Measurements from ENCODE around the gene SLC27A5. TPM values are rescaled to one million over a fixed set of nuclear protein-coding genes. Genes with fewer than 3 reads are reported as not detected.
"Not testable (repeated sequence)": the region's sequence is repeated elsewhere in the genome, so short reads cannot be mapped to it uniquely, and the experiment has no call there.

The SLC27A5 gene
- polyA plus RNA-seq, 1 of the 3 experiments (the other 2 are of a cell fraction) = 57.3 TPM

DNA sequence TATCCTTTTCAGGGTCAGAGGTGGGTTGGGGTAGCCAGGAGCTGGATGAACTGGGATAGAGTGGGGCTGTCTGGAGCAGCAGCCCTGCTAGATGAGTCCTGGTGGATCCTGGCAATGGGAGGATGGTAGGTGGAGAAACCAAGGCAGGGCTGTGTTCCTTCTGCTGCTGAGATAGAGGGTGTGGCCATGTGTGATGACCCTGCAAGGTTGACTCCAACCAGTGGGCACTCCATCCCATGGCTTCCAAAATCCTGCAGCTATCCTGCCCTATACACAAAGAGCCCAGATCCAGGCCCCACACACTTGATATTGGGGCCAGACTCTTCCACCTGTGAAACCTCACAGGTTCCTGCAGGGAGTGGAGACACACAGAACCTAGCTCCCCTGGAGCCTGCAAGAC, 38.0 kb downstream of the SLC27A5 start:
- Histone ChIP-seq H3K36me3 (replicated peaks in 1 of 2; ENCODE audit: control insufficient read depth in 1 of 2, insufficient read depth in 2 of 2, low read length in 1 of 2) (peaks cover 0 to 35% of the 10 kb centered on the region in 2 experiments), H3K27me3 (ENCODE audit: insufficient read depth) (no peaks in the 10 kb centered on the region), H3K4me2 (no peak overlapping the region), H3K27ac (ENCODE audit: low read depth in 2 of 2, low read length in 1 of 2) (no peak overlapping the region; a peak in 1 of 4 replicates), H2AFZ (ENCODE audit: low read depth) (no peak overlapping the region), H3K4me3 (ENCODE audit: low read depth in 2 of 2, low read length in 1 of 2) (no peak overlapping the region), H3F3A (replicated peaks; ENCODE audit: insufficient read depth) (peaks cover 10% of the 10 kb centered on the region), H4K20me1 (ENCODE audit: insufficient read depth) (0 out of 2 replicates have a peak, but pooled peaks cover 6% of the 10 kb centered on the region), H3K79me2 (ENCODE audit: insufficient read depth) (peaks cover 9% of the 10 kb centered on the region; the same call in 1 of the 2 replicates), H3K9ac (no peak overlapping the region), H3K4me1 (ENCODE audit: control insufficient read depth in 1 of 2, insufficient read depth in 2 of 2, low read depth in 1 of 2, low read length in 1 of 2) (peaks cover 0 to 33% of the 10 kb centered on the region in 2 experiments; a peak in 1 of 4 replicates), H3K9me3 (no peaks in the 10 kb centered on the region), H3K9me2 (no peaks in the 10 kb centered on the region)
- TF ChIP-seq FOSL2 (IDR thresholded peaks at IDR 0.05; ENCODE audit: borderline replicate concordance, low read depth) (no peak), SIN3A (IDR thresholded peaks at IDR 0.05; ENCODE audit: borderline replicate concordance, low read depth, low read length) (peak; percentile 8; the same call in 1 of the 2 replicates)
- CTCF ChIA-PET = no interaction called here
- no peak for DNase-seq
- POLR2A ChIA-PET = no interaction called here

DNA sequence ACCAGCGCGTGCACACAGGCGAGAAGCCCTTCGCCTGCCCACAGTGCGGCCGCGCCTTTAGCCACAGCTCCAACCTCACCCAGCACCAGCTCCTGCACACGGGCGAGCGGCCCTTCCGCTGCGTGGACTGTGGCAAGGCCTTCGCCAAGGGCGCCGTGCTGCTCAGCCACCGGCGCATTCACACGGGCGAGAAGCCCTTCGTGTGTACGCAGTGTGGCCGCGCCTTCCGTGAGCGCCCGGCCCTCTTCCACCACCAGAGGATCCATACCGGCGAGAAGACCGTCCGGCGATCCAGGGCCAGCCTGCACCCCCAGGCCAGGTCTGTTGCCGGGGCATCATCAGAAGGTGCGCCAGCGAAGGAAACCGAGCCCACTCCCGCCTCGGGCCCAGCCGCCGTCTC, 40.1 kb downstream of the SLC27A5 start:
- Histone ChIP-seq H3F3A (replicated peaks; ENCODE audit: insufficient read depth) (peaks cover 10% of the 10 kb centered on the region), H3K9me2 (no peaks in the 10 kb centered on the region), H3K79me2 (ENCODE audit: insufficient read depth) (peaks cover 25% of the 10 kb centered on the region), H3K4me3 (ENCODE audit: low read depth in 2 of 2, low read length in 1 of 2) (no peak overlapping the region), H3K4me2 (no peak overlapping the region), H4K20me1 (ENCODE audit: insufficient read depth) (peaks cover 13% of the 10 kb centered on the region; the same call in 1 of the 2 replicates), H3K36me3 (replicated peaks in 1 of 2; ENCODE audit: control insufficient read depth in 1 of 2, insufficient read depth in 2 of 2, low read length in 1 of 2) (peaks cover 0 to 35% of the 10 kb centered on the region in 2 experiments), H3K27ac (ENCODE audit: low read depth in 2 of 2, low read length in 1 of 2) (no peak overlapping the region), H3K9me3 (no peaks in the 10 kb centered on the region), H2AFZ (ENCODE audit: low read depth) (no peak overlapping the region), H3K9ac (no peak overlapping the region), H3K4me1 (ENCODE audit: control insufficient read depth in 1 of 2, insufficient read depth in 2 of 2, low read depth in 1 of 2, low read length in 1 of 2) (peaks cover 0 to 29% of the 10 kb centered on the region in 2 experiments; a peak in 1 of 4 replicates), H3K27me3 (ENCODE audit: insufficient read depth) (no peaks in the 10 kb centered on the region)
- ChIA-PET CTCF (no interaction called here), POLR2A (no interaction called here)
- TF ChIP-seq FOSL2 (IDR thresholded peaks at IDR 0.05; ENCODE audit: borderline replicate concordance, low read depth) (no peak), RXRA (IDR thresholded peaks at IDR 0.05; ENCODE audit: borderline replicate concordance, low read depth) (no peak), EP300 (IDR thresholded peaks at IDR 0.05; ENCODE audit: borderline replicate concordance in 1 of 2, low read depth in 1 of 2, low read length in 1 of 2) (no peak), FOXJ3 (CRISPR knock-in tag; IDR thresholded peaks at IDR 0.05) (no peak), JUND (IDR thresholded peaks at IDR 0.05) (no peak), TAF1 (IDR thresholded peaks at IDR 0.05; ENCODE audit: borderline replicate concordance, low read depth, low read length) (no peak), GATA2 (CRISPR knock-in tag; IDR thresholded peaks at IDR 0.05) (no peak), ELF1 (IDR thresholded peaks at IDR 0.05) (no peak), NFIC (IDR thresholded peaks at IDR 0.05; ENCODE audit: borderline replicate concordance) (no peak), POLR2AphosphoS5 (IDR thresholded peaks at IDR 0.05; ENCODE audit: low read depth, low read length) (no peak), YY1 (IDR thresholded peaks at IDR 0.05; ENCODE audit: low read depth) (no peak)
- TF ChIP-seq, protein P1, sequence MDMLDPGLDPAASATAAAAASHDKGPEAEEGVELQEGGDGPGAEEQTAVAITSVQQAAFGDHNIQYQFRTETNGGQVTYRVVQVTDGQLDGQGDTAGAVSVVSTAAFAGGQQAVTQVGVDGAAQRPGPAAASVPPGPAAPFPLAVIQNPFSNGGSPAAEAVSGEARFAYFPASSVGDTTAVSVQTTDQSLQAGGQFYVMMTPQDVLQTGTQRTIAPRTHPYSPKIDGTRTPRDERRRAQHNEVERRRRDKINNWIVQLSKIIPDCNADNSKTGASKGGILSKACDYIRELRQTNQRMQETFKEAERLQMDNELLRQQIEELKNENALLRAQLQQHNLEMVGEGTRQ (IDR thresholded peaks at IDR 0.05; ENCODE audit: borderline replicate concordance, low read depth, low read length) = no peak
- TF ChIP-seq, protein P2, sequence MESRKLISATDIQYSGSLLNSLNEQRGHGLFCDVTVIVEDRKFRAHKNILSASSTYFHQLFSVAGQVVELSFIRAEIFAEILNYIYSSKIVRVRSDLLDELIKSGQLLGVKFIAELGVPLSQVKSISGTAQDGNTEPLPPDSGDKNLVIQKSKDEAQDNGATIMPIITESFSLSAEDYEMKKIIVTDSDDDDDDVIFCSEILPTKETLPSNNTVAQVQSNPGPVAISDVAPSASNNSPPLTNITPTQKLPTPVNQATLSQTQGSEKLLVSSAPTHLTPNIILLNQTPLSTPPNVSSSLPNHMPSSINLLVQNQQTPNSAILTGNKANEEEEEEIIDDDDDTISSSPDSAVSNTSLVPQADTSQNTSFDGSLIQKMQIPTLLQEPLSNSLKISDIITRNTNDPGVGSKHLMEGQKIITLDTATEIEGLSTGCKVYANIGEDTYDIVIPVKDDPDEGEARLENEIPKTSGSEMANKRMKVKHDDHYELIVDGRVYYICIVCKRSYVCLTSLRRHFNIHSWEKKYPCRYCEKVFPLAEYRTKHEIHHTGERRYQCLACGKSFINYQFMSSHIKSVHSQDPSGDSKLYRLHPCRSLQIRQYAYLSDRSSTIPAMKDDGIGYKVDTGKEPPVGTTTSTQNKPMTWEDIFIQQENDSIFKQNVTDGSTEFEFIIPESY (IDR thresholded peaks at IDR 0.05; ENCODE audit: borderline replicate concordance, low read depth) = no peak
- TF ChIP-seq, protein P3, sequence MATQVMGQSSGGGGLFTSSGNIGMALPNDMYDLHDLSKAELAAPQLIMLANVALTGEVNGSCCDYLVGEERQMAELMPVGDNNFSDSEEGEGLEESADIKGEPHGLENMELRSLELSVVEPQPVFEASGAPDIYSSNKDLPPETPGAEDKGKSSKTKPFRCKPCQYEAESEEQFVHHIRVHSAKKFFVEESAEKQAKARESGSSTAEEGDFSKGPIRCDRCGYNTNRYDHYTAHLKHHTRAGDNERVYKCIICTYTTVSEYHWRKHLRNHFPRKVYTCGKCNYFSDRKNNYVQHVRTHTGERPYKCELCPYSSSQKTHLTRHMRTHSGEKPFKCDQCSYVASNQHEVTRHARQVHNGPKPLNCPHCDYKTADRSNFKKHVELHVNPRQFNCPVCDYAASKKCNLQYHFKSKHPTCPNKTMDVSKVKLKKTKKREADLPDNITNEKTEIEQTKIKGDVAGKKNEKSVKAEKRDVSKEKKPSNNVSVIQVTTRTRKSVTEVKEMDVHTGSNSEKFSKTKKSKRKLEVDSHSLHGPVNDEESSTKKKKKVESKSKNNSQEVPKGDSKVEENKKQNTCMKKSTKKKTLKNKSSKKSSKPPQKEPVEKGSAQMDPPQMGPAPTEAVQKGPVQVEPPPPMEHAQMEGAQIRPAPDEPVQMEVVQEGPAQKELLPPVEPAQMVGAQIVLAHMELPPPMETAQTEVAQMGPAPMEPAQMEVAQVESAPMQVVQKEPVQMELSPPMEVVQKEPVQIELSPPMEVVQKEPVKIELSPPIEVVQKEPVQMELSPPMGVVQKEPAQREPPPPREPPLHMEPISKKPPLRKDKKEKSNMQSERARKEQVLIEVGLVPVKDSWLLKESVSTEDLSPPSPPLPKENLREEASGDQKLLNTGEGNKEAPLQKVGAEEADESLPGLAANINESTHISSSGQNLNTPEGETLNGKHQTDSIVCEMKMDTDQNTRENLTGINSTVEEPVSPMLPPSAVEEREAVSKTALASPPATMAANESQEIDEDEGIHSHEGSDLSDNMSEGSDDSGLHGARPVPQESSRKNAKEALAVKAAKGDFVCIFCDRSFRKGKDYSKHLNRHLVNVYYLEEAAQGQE (IDR thresholded peaks at IDR 0.05; ENCODE audit: low read depth, low read length) = no peak
- DNase-seq = peak; percentile 11
- 97% methylated on average over 32 of the region's 39 CpGs for WGBS (ENCODE audit: low lambda C conversion rate)

DNA sequence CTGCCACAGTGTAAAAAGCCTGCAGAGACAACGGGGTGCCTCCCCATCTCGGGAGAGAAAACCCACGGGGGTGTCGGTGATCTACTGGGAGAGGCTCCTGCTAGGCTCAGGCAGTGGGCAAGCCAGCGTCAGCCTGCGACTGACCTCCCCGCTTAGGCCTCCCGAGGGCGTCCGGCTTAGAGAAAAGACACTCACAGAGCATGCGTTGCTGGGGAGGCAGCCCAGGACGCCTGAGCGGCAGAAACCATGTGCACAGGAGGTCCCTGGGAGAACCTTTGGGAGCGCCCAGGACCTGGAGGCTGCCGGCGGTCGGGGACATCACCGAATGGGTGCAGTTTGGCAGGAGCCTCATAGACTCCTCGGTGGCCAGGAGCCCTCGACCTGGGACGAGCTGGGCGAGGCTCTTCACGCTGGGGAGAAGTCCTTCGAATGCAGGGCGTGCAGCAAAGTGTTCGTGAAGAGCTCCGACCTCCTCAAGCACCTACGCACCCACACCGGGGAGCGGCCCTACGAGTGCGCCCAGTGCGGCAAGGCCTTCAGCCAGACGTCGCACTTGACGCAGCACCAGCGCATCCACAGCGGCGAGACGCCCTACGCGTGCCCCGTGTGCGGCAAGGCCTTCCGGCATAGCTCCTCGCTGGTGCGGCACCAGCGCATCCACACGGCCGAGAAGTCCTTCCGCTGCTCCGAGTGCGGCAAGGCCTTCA, 40.8 kb downstream of the SLC27A5 start:
- POLR2A ChIA-PET, CTCF ChIA-PET: not testable (repeated sequence)

More for the DNA sequence above, 40.8 kb downstream of the SLC27A5 start:
- H3K9ac ChIP-seq; H3K27me3 ChIP-seq (ENCODE audit: insufficient read depth); H3K9me2 ChIP-seq; H3K4me2 ChIP-seq; H3K4me3 ChIP-seq (ENCODE audit: low read depth in 2 of 2, low read length in 1 of 2); H3K9me3 ChIP-seq; H2AFZ ChIP-seq (ENCODE audit: low read depth); H3K27ac ChIP-seq (ENCODE audit: low read depth in 2 of 2, low read length in 1 of 2): not testable (repeated sequence)
- H3K36me3 ChIP-seq (replicated peaks in 1 of 2; ENCODE audit: control insufficient read depth in 1 of 2, insufficient read depth in 2 of 2, low read length in 1 of 2) = peaks cover 0 to 35% of the 10 kb centered on the region in 2 experiments
- H3K4me1 ChIP-seq (ENCODE audit: control insufficient read depth in 1 of 2, insufficient read depth in 2 of 2, low read depth in 1 of 2, low read length in 1 of 2) = peaks cover 0 to 24% of the 10 kb centered on the region in 2 experiments; a peak in 1 of 4 replicates
- H3K79me2 ChIP-seq (ENCODE audit: insufficient read depth) = peaks cover 25% of the 10 kb centered on the region
- peaks cover 10% of the 10 kb centered on the region for H3F3A ChIP-seq (replicated peaks; ENCODE audit: insufficient read depth)
- peaks cover 13% of the 10 kb centered on the region; the same call in 1 of the 2 replicates for H4K20me1 ChIP-seq (ENCODE audit: insufficient read depth)
- WGBS (ENCODE audit: low lambda C conversion rate) = 97% methylated on average over 10 of the region's 53 CpGs
- DNase-seq = peak; percentile 5

Measured in SK-N-SH (cell line).